ENCODE results near the gene HCFC2. TPM values are rescaled to one million over a fixed set of nuclear protein-coding genes. Genes with fewer than 3 reads are reported as not detected.
A peak's percentile ranks its signal among the peaks of the same experiment; 100 is the strongest.

Gene HCFC2
- total and polyA plus RNA-seq, 9 of the 15 experiments (the other 6 are each of a cell fraction or from before 2014, with no cell fraction given) = 1.2 to 6.5 (median 3.8) TPM

DNA sequence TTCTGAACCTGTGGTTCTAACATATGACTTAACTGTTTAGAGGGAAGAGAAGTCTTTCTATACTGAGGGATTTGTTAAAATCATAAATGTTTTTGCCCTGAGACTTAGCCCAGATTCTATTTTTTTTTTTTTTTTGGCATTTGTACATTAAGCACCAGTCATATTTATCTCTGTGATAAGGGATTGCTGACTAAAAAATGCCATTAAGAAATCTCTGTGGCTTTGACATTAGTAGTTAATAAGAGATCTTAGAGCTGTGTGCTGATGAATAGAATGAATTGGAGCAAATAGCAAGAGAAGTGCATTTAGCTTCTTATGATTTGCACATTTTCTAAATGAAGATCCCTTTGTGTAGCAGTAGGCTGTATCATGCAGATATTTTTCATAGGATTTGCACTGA lies 41.1 kb downstream of the HCFC2 start:
- H3K27ac ChIP-seq (ENCODE audit: extremely low read depth, low read depth, low read length) = no peak overlapping the region
- in situ Hi-C loops (cut with MboI) = loop anchor here (10.0 kb wide), 1 partner anchor 221 kb away; no protein-coding TSS in a partner anchor
- no peaks in the 10 kb centered on the region for H3K27me3 ChIP-seq (ENCODE audit: control insufficient read depth in 2 of 2, insufficient read depth in 2 of 2, low read length in 2 of 2)
- no peaks in the 10 kb centered on the region for H3K9me3 ChIP-seq (replicated peaks; ENCODE audit: control insufficient read depth, insufficient read depth, low read depth, low read length)
- H3K79me2 ChIP-seq (ENCODE audit: control insufficient read depth, insufficient read depth, low read length) = no peaks in the 10 kb centered on the region
- no peak overlapping the region for H3K4me3 ChIP-seq
- FAIRE-seq (no peak), ATAC-seq (no peak), DNase-seq (ENCODE audit: extremely low read depth in 1 of 4, low spot score in 3 of 4) (no peak)
- H4K20me1 ChIP-seq (replicated peaks; ENCODE audit: control insufficient read depth, insufficient read depth, low read length) = no peaks in the 10 kb centered on the region
- ChIA-PET CTCF (ENCODE audit: low intra/inter-chr PET ratio) (no interaction called here), POLR2A (interaction anchor here (1.0 kb wide), 1 partner anchor 33 kb away, joined by 3 read pairs; the partner anchor contains the start of gene NFYB)
- BruUV-seq (replicated peaks) = no TSS peak
- no peak overlapping the region for H3K4me2 ChIP-seq (ENCODE audit: insufficient read depth, low read length)
- peaks cover 4% of the 10 kb centered on the region; the same call in 1 of the 3 replicates for H3K36me3 ChIP-seq (ENCODE audit: control insufficient read depth, insufficient read depth, low read length)
- intact Hi-C loops (cut with micrococcal nuclease) = loop anchor here (5.0 kb wide), 2 partner anchors 143 to 333 kb away; no protein-coding TSS in a partner anchor
- TF ChIP-seq SIN3B (IDR thresholded peaks at IDR 0.05; ENCODE audit: low read depth) = no peak
- no peak overlapping the region for H2AFZ ChIP-seq (ENCODE audit: low read depth, low read length)
- no peak overlapping the region for H3K9ac ChIP-seq (ENCODE audit: insufficient read depth in 1 of 2, low read depth in 2 of 2, low read length in 2 of 2)
- H3K9me1 ChIP-seq (ENCODE audit: control insufficient read depth, insufficient read depth, low read length) = no peaks in the 10 kb centered on the region
- H3K4me1 ChIP-seq (replicated peaks in 1 of 2; ENCODE audit: control insufficient read depth in 2 of 2, insufficient read depth in 2 of 2, low read length in 2 of 2) = no peaks in the 10 kb centered on the region

DNA sequence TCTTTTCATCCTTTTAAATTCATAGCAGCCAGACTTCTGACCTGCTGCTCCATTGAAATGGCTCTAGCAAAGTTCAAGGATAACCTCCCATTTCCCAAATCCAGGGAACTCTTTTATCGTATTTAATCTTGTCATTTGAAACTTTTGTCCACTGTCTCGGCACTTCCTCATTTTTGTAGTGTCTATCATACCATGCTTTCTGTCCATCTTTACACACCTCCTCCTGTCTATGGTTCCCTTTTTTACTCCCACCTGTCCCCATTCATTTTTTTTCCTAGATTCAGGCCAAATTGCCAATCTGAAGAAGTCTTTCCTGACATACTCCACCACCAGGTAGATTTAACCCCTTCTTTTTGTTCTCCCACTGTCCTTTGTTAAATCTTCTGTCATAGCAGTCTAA lies 42.6 kb downstream of the HCFC2 start:
- no peaks in the 10 kb centered on the region for H3K9me1 ChIP-seq (ENCODE audit: control insufficient read depth, insufficient read depth, low read length)
- DNase-seq (ENCODE audit: extremely low read depth in 1 of 4, low spot score in 3 of 4) = peak in 1 of 4 experiments; percentile 3
- H3K4me2 ChIP-seq (ENCODE audit: insufficient read depth, low read length) = no peak overlapping the region
- H3K27ac ChIP-seq (ENCODE audit: extremely low read depth, low read depth, low read length) = no peak overlapping the region
- H4K20me1 ChIP-seq (replicated peaks; ENCODE audit: control insufficient read depth, insufficient read depth, low read length) = no peaks in the 10 kb centered on the region
- WGBS (ENCODE audit: insufficient coverage, low coverage, missing lambda C conversion rate) = 8% methylated on average over 2 of the region's 2 CpGs
- peaks cover 4% of the 10 kb centered on the region; the same call in 1 of the 3 replicates for H3K36me3 ChIP-seq (ENCODE audit: control insufficient read depth, insufficient read depth, low read length)
- BruUV-seq (replicated peaks) = no TSS peak
- no peak overlapping the region for H3K9ac ChIP-seq (ENCODE audit: insufficient read depth in 1 of 2, low read depth in 2 of 2, low read length in 2 of 2)
- ChIA-PET POLR2A (no interaction called here), CTCF (ENCODE audit: low intra/inter-chr PET ratio) (interaction anchor here (0.7 kb wide), 1 partner anchor 43 kb away, joined by 3 read pairs; the partner anchor contains the start of gene HCFC2)
- in situ Hi-C loops (cut with MboI) = loop anchor here (10.0 kb wide), 1 partner anchor 222 kb away; no protein-coding TSS in a partner anchor
- FAIRE-seq = no peak
- H2AFZ ChIP-seq (ENCODE audit: low read depth, low read length) = no peak overlapping the region
- H3K79me2 ChIP-seq (ENCODE audit: control insufficient read depth, insufficient read depth, low read length) = no peaks in the 10 kb centered on the region
- H3K27me3 ChIP-seq (ENCODE audit: control insufficient read depth in 2 of 2, insufficient read depth in 2 of 2, low read length in 2 of 2) = no peaks in the 10 kb centered on the region
- H3K4me1 ChIP-seq (replicated peaks in 1 of 2; ENCODE audit: control insufficient read depth in 2 of 2, insufficient read depth in 2 of 2, low read length in 2 of 2) = no peaks in the 10 kb centered on the region
- intact Hi-C loops (cut with micrococcal nuclease) = loop anchor here (5.0 kb wide), 2 partner anchors 145 to 335 kb away; no protein-coding TSS in a partner anchor
- H3K4me3 ChIP-seq = no peak overlapping the region
- no peak for ATAC-seq
- H3K9me3 ChIP-seq (replicated peaks; ENCODE audit: control insufficient read depth, insufficient read depth, low read depth, low read length) = no peaks in the 10 kb centered on the region
- TF ChIP-seq ZNF217 (CRISPR knock-in tag; IDR thresholded peaks at IDR 0.05) = no peak
- TF ChIP-seq, protein P1, sequence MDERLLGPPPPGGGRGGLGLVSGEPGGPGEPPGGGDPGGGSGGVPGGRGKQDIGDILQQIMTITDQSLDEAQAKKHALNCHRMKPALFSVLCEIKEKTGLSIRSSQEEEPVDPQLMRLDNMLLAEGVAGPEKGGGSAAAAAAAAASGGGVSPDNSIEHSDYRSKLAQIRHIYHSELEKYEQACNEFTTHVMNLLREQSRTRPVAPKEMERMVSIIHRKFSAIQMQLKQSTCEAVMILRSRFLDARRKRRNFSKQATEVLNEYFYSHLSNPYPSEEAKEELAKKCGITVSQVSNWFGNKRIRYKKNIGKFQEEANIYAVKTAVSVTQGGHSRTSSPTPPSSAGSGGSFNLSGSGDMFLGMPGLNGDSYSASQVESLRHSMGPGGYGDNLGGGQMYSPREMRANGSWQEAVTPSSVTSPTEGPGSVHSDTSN (CRISPR knock-in tag; IDR thresholded peaks at IDR 0.05; ENCODE audit: low read depth) = no peak
- TF ChIP-seq, protein P1 (tag; conservative IDR thresholded peaks at IDR 0.05; ENCODE audit: low read depth) = peak; percentile 22; the same call in 1 of the 2 replicates
- TF ChIP-seq, protein P2, sequence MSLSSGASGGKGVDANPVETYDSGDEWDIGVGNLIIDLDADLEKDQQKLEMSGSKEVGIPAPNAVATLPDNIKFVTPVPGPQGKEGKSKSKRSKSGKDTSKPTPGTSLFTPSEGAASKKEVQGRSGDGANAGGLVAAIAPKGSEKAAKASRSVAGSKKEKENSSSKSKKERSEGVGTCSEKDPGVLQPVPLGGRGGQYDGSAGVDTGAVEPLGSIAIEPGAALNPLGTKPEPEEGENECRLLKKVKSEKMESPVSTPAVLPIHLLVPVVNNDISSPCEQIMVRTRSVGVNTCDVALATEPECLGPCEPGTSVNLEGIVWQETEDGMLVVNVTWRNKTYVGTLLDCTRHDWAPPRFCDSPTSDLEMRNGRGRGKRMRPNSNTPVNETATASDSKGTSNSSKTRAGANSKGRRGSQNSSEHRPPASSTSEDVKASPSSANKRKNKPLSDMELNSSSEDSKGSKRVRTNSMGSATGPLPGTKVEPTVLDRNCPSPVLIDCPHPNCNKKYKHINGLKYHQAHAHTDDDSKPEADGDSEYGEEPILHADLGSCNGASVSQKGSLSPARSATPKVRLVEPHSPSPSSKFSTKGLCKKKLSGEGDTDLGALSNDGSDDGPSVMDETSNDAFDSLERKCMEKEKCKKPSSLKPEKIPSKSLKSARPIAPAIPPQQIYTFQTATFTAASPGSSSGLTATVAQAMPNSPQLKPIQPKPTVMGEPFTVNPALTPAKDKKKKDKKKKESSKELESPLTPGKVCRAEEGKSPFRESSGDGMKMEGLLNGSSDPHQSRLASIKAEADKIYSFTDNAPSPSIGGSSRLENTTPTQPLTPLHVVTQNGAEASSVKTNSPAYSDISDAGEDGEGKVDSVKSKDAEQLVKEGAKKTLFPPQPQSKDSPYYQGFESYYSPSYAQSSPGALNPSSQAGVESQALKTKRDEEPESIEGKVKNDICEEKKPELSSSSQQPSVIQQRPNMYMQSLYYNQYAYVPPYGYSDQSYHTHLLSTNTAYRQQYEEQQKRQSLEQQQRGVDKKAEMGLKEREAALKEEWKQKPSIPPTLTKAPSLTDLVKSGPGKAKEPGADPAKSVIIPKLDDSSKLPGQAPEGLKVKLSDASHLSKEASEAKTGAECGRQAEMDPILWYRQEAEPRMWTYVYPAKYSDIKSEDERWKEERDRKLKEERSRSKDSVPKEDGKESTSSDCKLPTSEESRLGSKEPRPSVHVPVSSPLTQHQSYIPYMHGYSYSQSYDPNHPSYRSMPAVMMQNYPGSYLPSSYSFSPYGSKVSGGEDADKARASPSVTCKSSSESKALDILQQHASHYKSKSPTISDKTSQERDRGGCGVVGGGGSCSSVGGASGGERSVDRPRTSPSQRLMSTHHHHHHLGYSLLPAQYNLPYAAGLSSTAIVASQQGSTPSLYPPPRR (CRISPR knock-in tag; IDR thresholded peaks at IDR 0.05; ENCODE audit: borderline replicate concordance) = no peak
- no peak for TF ChIP-seq ZFP30 (CRISPR knock-in tag; IDR thresholded peaks at IDR 0.05; ENCODE audit: borderline replicate concordance)
- no peak for TF ChIP-seq PTTG1 (tag; IDR thresholded peaks at IDR 0.05; ENCODE audit: low read depth)
